ENCODE results near the gene KDM4C.

The KDM4C gene

GRCh38 chr9:6904371-6904770, 146.6 kb downstream of the KDM4C start:
- DNase-seq (ENCODE audit: low read depth in 2 of 2), result no peak

- DNase-seq (ENCODE audit: low read depth in 2 of 2), result no peak
Observed at GRCh38 chr9:6905850-6906375, 148.1 kb downstream of the KDM4C start.

GRCh38 chr9:6907772-6908381, 150.1 kb downstream of the KDM4C start:
- no peak for DNase-seq (ENCODE audit: low read depth in 2 of 2)

- DNase-seq (ENCODE audit: low read depth in 2 of 2), result no peak
Observed at GRCh38 chr9:6909181-6909580, 151.4 kb downstream of the KDM4C start.

- DNase-seq (ENCODE audit: low read depth in 2 of 2), result no peak
Observed at GRCh38 chr9:6910032-6910431, 152.3 kb downstream of the KDM4C start.

- no peak for DNase-seq (ENCODE audit: low read depth in 2 of 2)
Observed at GRCh38 chr9:6910497-6910896, 152.7 kb downstream of the KDM4C start.

GRCh38 chr9:6911901-6912638, 154.3 kb downstream of the KDM4C start:
- DNase-seq (ENCODE audit: low read depth in 2 of 2), result no peak

- no peak for DNase-seq (ENCODE audit: low read depth in 2 of 2)
Observed at GRCh38 chr9:6915635-6916034, 157.9 kb downstream of the KDM4C start.

- DNase-seq (ENCODE audit: low read depth in 2 of 2), result no peak
Observed at GRCh38 chr9:6917162-6917561, 159.4 kb downstream of the KDM4C start.

- DNase-seq (ENCODE audit: low read depth in 2 of 2), result no peak
Observed at GRCh38 chr9:6920041-6920440, 162.3 kb downstream of the KDM4C start.

- no peak for DNase-seq (ENCODE audit: low read depth in 2 of 2)
Observed at GRCh38 chr9:6921315-6921714, 163.5 kb downstream of the KDM4C start.

- DNase-seq (ENCODE audit: low read depth in 2 of 2), result no peak
Observed at GRCh38 chr9:6922124-6922676, 164.4 kb downstream of the KDM4C start.

GRCh38 chr9:6922680-6923079, 164.9 kb downstream of the KDM4C start:
- DNase-seq (ENCODE audit: low read depth in 2 of 2), result no peak

GRCh38 chr9:6923086-6923485, 165.3 kb downstream of the KDM4C start:
- no peak for DNase-seq (ENCODE audit: low read depth in 2 of 2)

GRCh38 chr9:6924149-6924548, 166.4 kb downstream of the KDM4C start:
- DNase-seq (ENCODE audit: low read depth in 2 of 2), result no peak

GRCh38 chr9:6924988-6925563, 167.3 kb downstream of the KDM4C start:
- DNase-seq (ENCODE audit: low read depth in 2 of 2), result no peak

GRCh38 chr9:6925836-6926235, 168.1 kb downstream of the KDM4C start:
- no peak for DNase-seq (ENCODE audit: low read depth in 2 of 2)

- DNase-seq (ENCODE audit: low read depth in 2 of 2), result no peak
Observed at GRCh38 chr9:6926436-6926835, 168.7 kb downstream of the KDM4C start.

- no peak for DNase-seq (ENCODE audit: low read depth in 2 of 2)
Observed at GRCh38 chr9:6927838-6928237, 170.1 kb downstream of the KDM4C start.

GRCh38 chr9:6928863-6929262, 171.1 kb downstream of the KDM4C start:
- DNase-seq (ENCODE audit: low read depth in 2 of 2), result no peak

GRCh38 chr9:6929441-6930215, 171.9 kb downstream of the KDM4C start:
- no peak for DNase-seq (ENCODE audit: low read depth in 2 of 2)

GRCh38 chr9:6930827-6931226, 173.1 kb downstream of the KDM4C start:
- no peak for DNase-seq (ENCODE audit: low read depth in 2 of 2)

Data from stimulated activated CD8-positive, alpha-beta memory T cell treated with anti-CD3 and anti-CD28 coated beads, Interleukin-7, amount 100 ng/mL, for 1 hour (primary cell).